Right lobe of liver (tissue), 6 donors: Measurements from ENCODE around the gene CTIF. TPM values are rescaled to one million over a fixed set of nuclear protein-coding genes. Genes with fewer than 3 reads are reported as not detected.

ENCODE experiments used
- ATAC-seq, 4 donors: fragments of 200-7000 bp; cut with Tn5 transposase; one replicate each; pipeline ENCODE4 v1.9.1; 2020; ENCODE audit warnings: mild to moderate bottlenecking in 4 of 4, moderate library complexity in 4 of 4
- DNase-seq, 3 donors: peaks; one replicate each; pipeline ENCODE4 v3.0.0-alpha.2; 2020
- H3K27ac ChIP-seq, 3 donors: fragments of 200-600 bp; one replicate each; pipeline ENCODE4 v1.8.0; 2022
- H3K27me3 ChIP-seq, 2 donors: fragments of 200-600 bp; one replicate each; pipeline ENCODE4 v1.8.0; 2022
- H3K36me3 ChIP-seq, 4 donors: fragments of 200-600 bp; sonication (generic) in 1 of 4; one replicate each; pipeline versions ENCODE4 v1.5.1 to v1.8.0; 2017 to 2022; ENCODE audit warnings: control low read depth in 1 of 4
- H3K4me1 ChIP-seq, 4 donors: fragments of 200-600 bp; sonication (generic) in 1 of 4; one replicate each; pipeline versions ENCODE4 v1.5.1 to v1.8.0; 2017 to 2022; ENCODE audit warnings: control low read depth in 1 of 4
- H3K4me3 ChIP-seq, 3 donors: fragments of 200-600 bp; one replicate each; pipeline ENCODE4 v1.8.0; 2022
- H3K9me3 ChIP-seq, 4 donors: fragments of 200-600 bp; sonication (generic) in 1 of 4; one replicate each; pipeline versions ENCODE4 v1.5.1 to v1.8.0; 2017 to 2022; ENCODE audit warnings: control low read depth in 1 of 4
- CTCF ChIP-seq, 4 donors: fragments of 200-600 bp in 3 of 4; fragments of 450-650 bp in 1 of 4; IDR thresholded peaks; one replicate each; pipeline versions ENCODE4 v1.5.1 to v1.8.0; 2016 to 2022; ENCODE audit warnings: antibody characterized with exemption in 4 of 4, mild to moderate bottlenecking in 2 of 4
- POLR2A ChIP-seq: fragments of 450-650 bp; IDR thresholded peaks from one replicate; pipeline ENCODE4 v1.6.1; 2017; ENCODE audit warnings: antibody characterized with exemption, mild to moderate bottlenecking
- WGBS: methylation state at CpG from one replicate; pipeline ENCODE4 v1.1.6; 2018; ENCODE audit warnings: low coverage, low lambda C conversion rate; ENCODE audit not compliant: insufficient coverage; ENCODE audit errors: missing lambda C conversion rate; 5-methylcytosine and 5-hydroxymethylcytosine counted together
- intact Hi-C, 2 donors: fragments of 100-400 bp; cut with DNase I; formaldehyde crosslinking; loops; one replicate each; pipeline versions ENCODE4 v1.11.2 to v1.14.1; 2022
- total RNA-seq, 6 experiments: library from RNA; depleted of rRNA in 2 of 6; stranded (reverse); fragments of >200 nt in 2 of 6; fragmentation: NEBNext Ultra II Directional in 3 of 6; extraction: Animal tissue kit (Norgen Biotek cat#: 25700) in 3 of 6; gene quantifications; one replicate each; pipeline versions ENCODE4 v1.1.0 to v1.2.4, GENCODE V29; 2016 to 2023
- donor health status: DM: no; HTN: yes; CAD: no.
- donor health status: DM: no; HTN: no; CAD: no.
- donor health status: DM: no; HTN: no; CAD: no.
- donor health status: DM: no; HTN: yes; CAD: no.
- donor health status: DM: no; HTN: yes; CAD: no.

The CTIF gene
- total RNA-seq, 6 experiments from 2014 or later = 29.0 to 60.6 (median 43.1) TPM

- ATAC-seq (no peak), DNase-seq (no peak)
- Histone ChIP-seq H3K9me3 (no peaks in the 10 kb centered on the region), H3K27ac (no peak overlapping the region), H3K4me3 (no peak overlapping the region), H3K36me3 (no peaks in the 10 kb centered on the region), H3K4me1 (no peaks in the 10 kb centered on the region), H3K27me3 (no peaks in the 10 kb centered on the region)
- TF ChIP-seq CTCF (IDR thresholded peaks at IDR 0.05) (no peak), POLR2A (no peak)
- no CpG with 5 or more reads among the region's 11 CpGs for WGBS
- intact Hi-C loops = no loop called here
Observed at GRCh38 chr18:48514786-48515185, 24.0 kb upstream of the CTIF start.

GRCh38 chr18:48517048-48517447, 21.8 kb upstream of the CTIF start:
- no peak overlapping the region for H3K4me3 ChIP-seq
- H3K27ac ChIP-seq = no peak overlapping the region
- no peak for ATAC-seq
- TF ChIP-seq CTCF (IDR thresholded peaks at IDR 0.05) (no peak), POLR2A (no peak)
- H3K4me1 ChIP-seq = no peaks in the 10 kb centered on the region
- DNase-seq = no peak
- H3K36me3 ChIP-seq = no peaks in the 10 kb centered on the region
- H3K27me3 ChIP-seq = no peaks in the 10 kb centered on the region
- intact Hi-C loops = no loop called here
- H3K9me3 ChIP-seq = no peaks in the 10 kb centered on the region
- 90% methylated on average over 5 of the region's 7 CpGs for WGBS

GRCh38 chr18:48519431-48520100, 19.3 kb upstream of the CTIF start:
- Histone ChIP-seq H3K9me3 (no peaks in the 10 kb centered on the region), H3K4me1 (no peaks in the 10 kb centered on the region), H3K4me3 (no peak overlapping the region), H3K36me3 (no peaks in the 10 kb centered on the region), H3K27ac (no peak overlapping the region), H3K27me3 (no peaks in the 10 kb centered on the region)
- no peak for DNase-seq
- ATAC-seq = no peak
- intact Hi-C loops = no loop called here
- TF ChIP-seq CTCF (IDR thresholded peaks at IDR 0.05) = no peak
- TF ChIP-seq POLR2A = no peak
- 60% methylated on average over 5 of the region's 5 CpGs for WGBS

- no peaks in the 10 kb centered on the region for H3K9me3 ChIP-seq
- intact Hi-C loops = no loop called here
- no peak for TF ChIP-seq CTCF (IDR thresholded peaks at IDR 0.05)
- no peak for TF ChIP-seq POLR2A
- ATAC-seq (no peak), DNase-seq (no peak)
- 88% methylated on average over 4 of the region's 5 CpGs for WGBS
- H3K4me1 ChIP-seq = no peaks in the 10 kb centered on the region
- H3K4me3 ChIP-seq = no peak overlapping the region
- no peaks in the 10 kb centered on the region for H3K27me3 ChIP-seq
- H3K27ac ChIP-seq = no peak overlapping the region
- no peaks in the 10 kb centered on the region for H3K36me3 ChIP-seq
Observed at GRCh38 chr18:48521723-48522122, 17.1 kb upstream of the CTIF start.

GRCh38 chr18:48525671-48526070, 13.2 kb upstream of the CTIF start:
- H3K4me1 ChIP-seq = no peaks in the 10 kb centered on the region
- TF ChIP-seq POLR2A (no peak), CTCF (IDR thresholded peaks at IDR 0.05) (no peak)
- DNase-seq (no peak), ATAC-seq (no peak)
- no peak overlapping the region for H3K27ac ChIP-seq
- H3K27me3 ChIP-seq = no peaks in the 10 kb centered on the region
- no peaks in the 10 kb centered on the region for H3K9me3 ChIP-seq
- no peak overlapping the region for H3K4me3 ChIP-seq
- intact Hi-C loops = no loop called here
- no peaks in the 10 kb centered on the region for H3K36me3 ChIP-seq
